ENCODE data around the gene GPC3.
"Not testable (repeated sequence)": the region's sequence is repeated elsewhere in the genome, so short reads cannot be mapped to it uniquely, and the experiment has no call there.

Gene GPC3

GRCh38 chrX:133723930-133724329 lies 261.5 kb downstream of the GPC3 start:
- in situ Hi-C loops (cut with HindIII; ENCODE audit: low sequenced_read_pairs), result no loop called here
- TF ChIP-seq, protein P1, sequence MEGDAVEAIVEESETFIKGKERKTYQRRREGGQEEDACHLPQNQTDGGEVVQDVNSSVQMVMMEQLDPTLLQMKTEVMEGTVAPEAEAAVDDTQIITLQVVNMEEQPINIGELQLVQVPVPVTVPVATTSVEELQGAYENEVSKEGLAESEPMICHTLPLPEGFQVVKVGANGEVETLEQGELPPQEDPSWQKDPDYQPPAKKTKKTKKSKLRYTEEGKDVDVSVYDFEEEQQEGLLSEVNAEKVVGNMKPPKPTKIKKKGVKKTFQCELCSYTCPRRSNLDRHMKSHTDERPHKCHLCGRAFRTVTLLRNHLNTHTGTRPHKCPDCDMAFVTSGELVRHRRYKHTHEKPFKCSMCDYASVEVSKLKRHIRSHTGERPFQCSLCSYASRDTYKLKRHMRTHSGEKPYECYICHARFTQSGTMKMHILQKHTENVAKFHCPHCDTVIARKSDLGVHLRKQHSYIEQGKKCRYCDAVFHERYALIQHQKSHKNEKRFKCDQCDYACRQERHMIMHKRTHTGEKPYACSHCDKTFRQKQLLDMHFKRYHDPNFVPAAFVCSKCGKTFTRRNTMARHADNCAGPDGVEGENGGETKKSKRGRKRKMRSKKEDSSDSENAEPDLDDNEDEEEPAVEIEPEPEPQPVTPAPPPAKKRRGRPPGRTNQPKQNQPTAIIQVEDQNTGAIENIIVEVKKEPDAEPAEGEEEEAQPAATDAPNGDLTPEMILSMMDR (IDR thresholded peaks at IDR 0.05; ENCODE audit: low read depth, low read length), result no peak
- H3K4me3 ChIP-seq (ENCODE audit: low read depth, low read length), result no peak overlapping the region
- no peak for DNase-seq (ENCODE audit: low read depth, low spot score)

DNA sequence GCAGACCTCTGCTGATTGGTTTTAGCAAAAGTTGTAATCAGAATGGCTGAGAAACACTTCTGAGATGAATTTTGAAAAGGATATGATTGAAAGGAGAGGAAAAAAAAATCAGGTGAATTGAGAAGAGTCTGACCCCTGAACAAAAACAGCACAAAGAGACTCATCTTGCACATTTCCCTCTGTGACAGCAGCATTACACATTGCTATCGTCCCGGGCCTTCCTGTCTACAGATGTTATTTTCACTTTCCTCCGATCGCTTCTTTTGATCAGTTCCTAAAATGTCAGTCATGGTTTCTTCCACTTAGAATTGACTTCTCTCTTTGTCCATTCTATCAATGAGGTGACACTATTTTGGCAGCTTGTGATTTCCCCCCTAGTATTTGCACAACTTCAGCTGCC lies 262.6 kb downstream of the GPC3 start:
- no peak for DNase-seq (ENCODE audit: low read depth, low spot score)
- H3K4me3 ChIP-seq (ENCODE audit: low read depth, low read length), result no peak overlapping the region
- TF ChIP-seq, protein P1 (IDR thresholded peaks at IDR 0.05; ENCODE audit: low read depth, low read length), result no peak
- in situ Hi-C loops (cut with HindIII; ENCODE audit: low sequenced_read_pairs), result no loop called here

- in situ Hi-C loops (cut with HindIII; ENCODE audit: low sequenced_read_pairs); DNase-seq (ENCODE audit: low read depth, low spot score); H3K4me3 ChIP-seq (ENCODE audit: low read depth, low read length): not testable (repeated sequence)
These were observed 265.1 kb downstream of the GPC3 start for GRCh38 chrX:133720269-133720668.

DNA sequence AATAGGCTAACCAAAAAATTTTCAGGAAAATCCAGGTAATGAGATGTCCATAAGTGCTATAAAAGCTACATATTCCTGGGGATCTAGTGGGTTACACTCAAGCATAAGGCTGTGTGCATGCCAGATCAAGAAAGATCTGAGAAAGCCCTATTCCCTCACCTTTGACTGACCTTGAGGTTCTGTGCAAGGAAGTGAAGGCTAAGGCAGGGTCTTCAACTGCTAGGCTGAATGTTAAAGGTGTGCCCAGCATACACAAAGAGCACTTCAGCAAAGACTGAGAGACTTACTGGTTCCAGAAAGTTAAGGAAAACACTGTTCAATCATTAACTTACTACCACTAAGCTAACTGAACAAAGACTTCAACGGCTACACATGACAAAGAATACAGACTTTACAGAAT lies 269.7 kb downstream of the GPC3 start:
- DNase-seq (ENCODE audit: low read depth, low spot score), result no peak
- in situ Hi-C loops (cut with HindIII; ENCODE audit: low sequenced_read_pairs), result no loop called here
- no peak overlapping the region for H3K4me3 ChIP-seq (ENCODE audit: low read depth, low read length)
- TF ChIP-seq, protein P1 (IDR thresholded peaks at IDR 0.05; ENCODE audit: low read depth, low read length), result no peak

- in situ Hi-C loops (cut with HindIII; ENCODE audit: low sequenced_read_pairs), result no loop called here
- H3K4me3 ChIP-seq (ENCODE audit: low read depth, low read length), result no peak overlapping the region
- DNase-seq (ENCODE audit: low read depth, low spot score), result no peak
- TF ChIP-seq, protein P1 (IDR thresholded peaks at IDR 0.05; ENCODE audit: low read depth, low read length), result no peak
These were observed 275.9 kb downstream of the GPC3 start for GRCh38 chrX:133709501-133709900.

DNA sequence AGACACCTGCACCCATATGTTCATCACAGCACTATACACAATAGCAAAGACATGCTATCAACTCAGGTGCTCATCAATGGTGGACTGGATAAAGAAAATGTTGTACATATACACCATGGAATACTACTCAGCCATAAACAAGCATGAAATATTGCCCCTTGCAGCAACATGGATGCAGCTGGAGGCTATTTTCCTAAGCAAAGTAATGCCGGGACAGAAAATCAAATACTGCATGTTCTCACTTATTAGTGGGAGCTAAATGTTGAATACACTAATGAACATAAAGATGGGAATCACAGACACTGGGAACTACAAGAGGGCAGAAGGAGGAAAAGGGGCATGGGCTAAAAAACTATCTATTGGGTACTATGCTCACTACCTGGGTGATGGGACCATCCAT lies 278.5 kb downstream of the GPC3 start:
- no peak overlapping the region for H3K4me3 ChIP-seq (ENCODE audit: low read depth, low read length)
- DNase-seq (ENCODE audit: low read depth, low spot score), result no peak
- in situ Hi-C loops (cut with HindIII; ENCODE audit: low sequenced_read_pairs), result no loop called here
- TF ChIP-seq, protein P1 (IDR thresholded peaks at IDR 0.05; ENCODE audit: low read depth, low read length), result no peak

- no peak for DNase-seq (ENCODE audit: low read depth, low spot score)
- in situ Hi-C loops (cut with HindIII; ENCODE audit: low sequenced_read_pairs), result no loop called here
- TF ChIP-seq, protein P1 (IDR thresholded peaks at IDR 0.05; ENCODE audit: low read depth, low read length), result no peak
- H3K4me3 ChIP-seq (ENCODE audit: low read depth, low read length), result no peak overlapping the region
These were observed 283.2 kb downstream of the GPC3 start for GRCh38 chrX:133702230-133702629.

All from astrocyte of the spinal cord (primary cell).